Body of pancreas (tissue), 4 donors: ENCODE data around the gene ABHD12. TPM values are rescaled to one million over a fixed set of nuclear protein-coding genes. Genes with fewer than 3 reads are reported as not detected.
"Not testable (repeated sequence)": the region's sequence is repeated elsewhere in the genome, so short reads cannot be mapped to it uniquely, and the experiment has no call there.

Source experiments
- ATAC-seq: fragments of 150-250 bp; one replicate; pipeline ENCODE4 v1.9.1; 2016
- DNase-seq, 4 donors: peaks; one replicate each; pipeline ENCODE4 v3.0.0-alpha.2; 2019
- H3K27ac ChIP-seq, 4 donors: fragments of 200-600 bp; sonication (generic); 1 replicate in 3 of 4; 2 replicates in 1 of 4; pipeline versions ENCODE4 v1.5.1 to v1.6.1; 2016 to 2019; ENCODE audit warnings: mild to moderate bottlenecking in 1 of 4, mixed read lengths in 1 of 4, moderate library complexity in 1 of 4
- H3K27me3 ChIP-seq, 2 donors: fragments of 200-600 bp; sonication (generic); one replicate each; pipeline ENCODE4 v1.6.0; 2016; ENCODE audit warnings: mild to moderate bottlenecking in 1 of 2
- H3K36me3 ChIP-seq, 2 donors: fragments of 200-600 bp; sonication (generic); replicated peaks in 1 of 2; 2 replicates each; pipeline ENCODE4 v1.5.1; 2016; ENCODE audit warnings: low read depth in 2 of 2; ENCODE audit not compliant: insufficient read depth in 1 of 2
- H3K4me1 ChIP-seq: fragments of 200-600 bp; sonication (generic); one replicate; pipeline ENCODE4 v1.6.0; 2016
- H3K4me3 ChIP-seq, 2 donors: fragments of 200-600 bp; sonication (generic); 1 replicate in 1 of 2; 2 replicates in 1 of 2; pipeline ENCODE4 v1.5.1; 2016 to 2019
- H3K9me3 ChIP-seq, 3 donors: fragments of 200-600 bp; sonication (generic); 1 replicate in 2 of 3; 2 replicates in 1 of 3; pipeline ENCODE4 v1.5.1; 2016
- POLR2A ChIP-seq, 3 donors: fragments of 450-650 bp; IDR thresholded peaks; one replicate each; pipeline ENCODE4 v1.6.1; 2016; ENCODE audit warnings: antibody characterized with exemption in 3 of 3, mild to moderate bottlenecking in 2 of 3
- WGBS, 2 donors: methylation state at CpG; one replicate each; pipeline ENCODE4 v1.1.5; 2017; 5-methylcytosine and 5-hydroxymethylcytosine counted together
- intact Hi-C: fragments of 100-400 bp; cut with DNase I; formaldehyde crosslinking; loops from one replicate; pipeline ENCODE4 v1.15.1; 2023
- total RNA-seq, 2 donors: library from RNA; depleted of rRNA; stranded (reverse); fragments of >200 nt; gene quantifications; one replicate each; pipeline ENCODE4 v1.1.0, GENCODE V29; 2016
- TF ChIP-seq, protein P1 (sequence below), 7 experiments: fragments of 450-650 bp in 4 of 7; fragments of 200-600 bp in 3 of 7; sonication (generic) in 3 of 7; IDR thresholded peaks; one replicate each; pipeline ENCODE4 v1.5.1; 2016 to 2019; ENCODE audit warnings: antibody characterized with exemption in 7 of 7

The ABHD12 gene
- total RNA-seq, 2 donors from 2014 or later = 74.7 to 106 TPM

DNA sequence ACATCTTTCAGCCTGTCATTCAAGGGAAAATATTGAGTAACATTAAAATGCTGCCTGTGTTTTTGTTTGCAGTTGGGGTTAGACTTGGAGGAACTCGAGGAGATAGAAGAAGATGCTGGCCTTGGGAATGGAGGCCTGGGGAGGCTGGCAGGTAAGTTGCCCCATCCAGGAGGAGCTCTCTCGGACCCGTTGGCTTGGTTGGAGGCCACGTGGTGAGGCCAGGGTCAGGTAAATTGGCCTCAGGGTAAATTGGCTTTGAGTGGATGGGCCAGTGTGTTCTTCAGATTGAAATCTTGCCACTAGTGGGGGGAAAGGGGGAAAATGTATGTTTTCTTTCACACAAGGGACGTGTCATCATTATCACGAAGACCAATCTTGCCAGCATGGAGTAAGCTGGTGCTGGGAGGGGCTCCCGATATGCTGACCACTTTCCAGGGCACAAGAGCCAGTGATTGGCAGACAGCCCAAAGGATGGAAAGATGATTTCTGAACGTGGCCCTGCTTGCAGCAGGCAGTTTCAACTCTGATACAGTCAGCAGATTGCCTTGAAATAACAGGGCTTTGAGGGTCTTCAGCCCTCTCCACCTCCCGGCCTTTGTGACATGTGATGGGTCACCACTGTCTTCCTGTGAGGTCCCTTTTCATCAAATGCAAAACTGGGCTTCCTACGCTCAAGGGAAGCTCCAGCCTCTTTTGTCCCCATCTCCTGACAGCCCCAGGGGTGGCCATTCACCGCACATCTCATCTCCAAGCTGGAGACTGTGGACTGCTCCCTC, 121.4 kb downstream of the ABHD12 start:
- H3K4me3 ChIP-seq = no peak overlapping the region
- intact Hi-C loops = no loop called here
- ATAC-seq (no peak), DNase-seq (no peak)
- no peak overlapping the region for H3K27ac ChIP-seq
- H3K9me3 ChIP-seq = no peaks in the 10 kb centered on the region
- TF ChIP-seq, protein P1, sequence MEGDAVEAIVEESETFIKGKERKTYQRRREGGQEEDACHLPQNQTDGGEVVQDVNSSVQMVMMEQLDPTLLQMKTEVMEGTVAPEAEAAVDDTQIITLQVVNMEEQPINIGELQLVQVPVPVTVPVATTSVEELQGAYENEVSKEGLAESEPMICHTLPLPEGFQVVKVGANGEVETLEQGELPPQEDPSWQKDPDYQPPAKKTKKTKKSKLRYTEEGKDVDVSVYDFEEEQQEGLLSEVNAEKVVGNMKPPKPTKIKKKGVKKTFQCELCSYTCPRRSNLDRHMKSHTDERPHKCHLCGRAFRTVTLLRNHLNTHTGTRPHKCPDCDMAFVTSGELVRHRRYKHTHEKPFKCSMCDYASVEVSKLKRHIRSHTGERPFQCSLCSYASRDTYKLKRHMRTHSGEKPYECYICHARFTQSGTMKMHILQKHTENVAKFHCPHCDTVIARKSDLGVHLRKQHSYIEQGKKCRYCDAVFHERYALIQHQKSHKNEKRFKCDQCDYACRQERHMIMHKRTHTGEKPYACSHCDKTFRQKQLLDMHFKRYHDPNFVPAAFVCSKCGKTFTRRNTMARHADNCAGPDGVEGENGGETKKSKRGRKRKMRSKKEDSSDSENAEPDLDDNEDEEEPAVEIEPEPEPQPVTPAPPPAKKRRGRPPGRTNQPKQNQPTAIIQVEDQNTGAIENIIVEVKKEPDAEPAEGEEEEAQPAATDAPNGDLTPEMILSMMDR (IDR thresholded peaks at IDR 0.05) = no peak
- TF ChIP-seq POLR2A (IDR thresholded peaks at IDR 0.05) = no peak
- H3K27me3 ChIP-seq = no peaks in the 10 kb centered on the region
- H3K4me1 ChIP-seq = no peaks in the 10 kb centered on the region
- peaks cover 0 to 16% of the 10 kb centered on the region in 2 donors for H3K36me3 ChIP-seq
- 85 to 91% methylated on average over 11 of the region's 11 CpGs for WGBS, 2 donors

DNA sequence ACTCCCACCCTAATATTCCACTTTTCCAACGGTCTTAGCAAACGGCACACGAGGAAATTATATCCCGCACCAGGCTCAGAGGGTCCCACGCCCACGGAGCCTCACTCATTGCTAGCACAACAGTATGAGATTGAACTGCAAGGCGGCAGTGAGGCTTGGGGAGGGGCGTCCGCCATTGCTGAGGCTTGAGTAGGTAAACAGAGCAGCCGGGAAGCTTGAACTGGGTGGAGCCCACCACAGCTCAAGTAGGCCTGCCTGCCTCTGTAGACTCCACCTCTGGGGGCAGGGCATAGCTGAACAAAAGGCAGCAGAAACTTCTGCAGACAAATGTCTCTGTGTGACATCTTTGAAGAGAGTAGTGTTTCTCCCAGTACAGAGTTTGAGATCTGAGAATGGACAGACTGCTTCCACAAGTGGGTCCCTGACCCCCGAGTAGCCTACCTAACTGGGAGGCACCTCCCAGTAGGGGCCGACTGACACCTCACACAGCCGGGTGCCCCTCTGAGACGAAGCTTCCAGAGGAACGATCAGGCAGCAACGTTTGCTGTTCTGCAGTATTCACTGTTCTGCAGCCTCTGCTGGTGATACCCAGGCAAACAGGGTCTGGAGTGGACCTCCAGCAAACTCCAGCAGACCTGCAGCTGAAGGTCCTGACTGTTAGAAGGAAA, 129.7 kb downstream of the ABHD12 start:
- H3K36me3 ChIP-seq, H3K4me3 ChIP-seq, H3K27me3 ChIP-seq, H3K4me1 ChIP-seq, DNase-seq, H3K27ac ChIP-seq, intact Hi-C loops, ATAC-seq, H3K9me3 ChIP-seq: not testable (repeated sequence)
- WGBS, 2 donors = 95% methylated on average over 16 of the region's 16 CpGs

DNA sequence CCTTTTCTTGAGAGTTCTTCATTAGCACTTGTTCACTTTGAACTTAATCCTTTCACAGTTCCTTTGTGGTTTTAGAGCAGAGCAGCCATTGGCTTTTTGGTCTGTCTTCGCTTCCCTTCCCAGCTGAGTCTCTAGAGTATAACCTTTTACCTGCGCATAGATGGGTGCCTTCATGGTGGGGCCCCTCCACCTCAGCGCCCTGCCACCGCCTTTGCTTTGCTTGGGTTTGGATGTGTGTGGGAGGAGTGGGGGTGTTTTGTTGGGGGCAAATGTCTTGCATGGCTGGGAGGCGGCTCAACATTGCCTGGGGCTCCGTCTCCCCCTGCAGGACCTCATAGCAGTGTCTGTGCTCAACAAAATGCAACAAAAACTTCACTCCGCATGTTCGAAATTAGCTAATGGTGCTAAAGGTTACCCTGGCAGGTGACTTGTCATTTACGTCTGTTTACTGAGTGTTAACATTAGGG, 130.8 kb downstream of the ABHD12 start:
- no peak for TF ChIP-seq POLR2A (IDR thresholded peaks at IDR 0.05)
- TF ChIP-seq, protein P1 (IDR thresholded peaks at IDR 0.05) = no peak
- intact Hi-C loops = no loop called here
- no peaks in the 10 kb centered on the region for H3K27me3 ChIP-seq
- DNase-seq (no peak), ATAC-seq (no peak)
- H3K36me3 ChIP-seq = peaks cover 0 to 3% of the 10 kb centered on the region in 2 donors
- H3K9me3 ChIP-seq = no peaks in the 10 kb centered on the region
- H3K27ac ChIP-seq = no peak overlapping the region
- 92 to 95% methylated on average over 9 of the region's 9 CpGs for WGBS, 2 donors
- peaks cover 12% of the 10 kb centered on the region for H3K4me1 ChIP-seq
- H3K4me3 ChIP-seq = no peak overlapping the region

DNA sequence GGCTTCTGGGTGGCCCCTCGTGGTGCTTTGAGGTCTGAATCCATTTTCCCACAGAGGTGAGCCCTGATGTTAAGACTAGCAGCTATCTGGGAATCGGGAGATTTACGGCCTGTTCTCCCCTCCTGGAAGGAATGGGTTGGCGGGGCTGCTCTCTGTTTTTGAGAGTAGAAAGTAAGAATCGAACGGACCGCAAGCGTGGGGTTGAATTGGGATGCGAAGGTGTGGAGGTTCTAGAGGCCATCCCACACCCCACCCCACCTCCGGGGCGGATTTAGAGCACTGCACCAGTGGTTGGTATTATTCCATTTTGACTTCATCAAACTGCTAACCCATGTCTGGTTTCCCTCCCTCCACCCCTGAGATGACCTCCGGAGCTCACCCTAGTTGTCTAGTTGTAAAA, 131.3 kb downstream of the ABHD12 start:
- DNase-seq (no peak), ATAC-seq (no peak)
- peaks cover 0 to 3% of the 10 kb centered on the region in 2 donors for H3K36me3 ChIP-seq
- intact Hi-C loops = no loop called here
- H3K27me3 ChIP-seq = no peaks in the 10 kb centered on the region
- no peak overlapping the region for H3K27ac ChIP-seq
- H3K4me3 ChIP-seq = no peak overlapping the region
- 95% methylated on average over 12 of the region's 12 CpGs for WGBS, 2 donors
- peaks cover 12% of the 10 kb centered on the region for H3K4me1 ChIP-seq
- H3K9me3 ChIP-seq = no peaks in the 10 kb centered on the region
- TF ChIP-seq, protein P1 (IDR thresholded peaks at IDR 0.05) = no peak
- TF ChIP-seq POLR2A (IDR thresholded peaks at IDR 0.05) = no peak

DNA sequence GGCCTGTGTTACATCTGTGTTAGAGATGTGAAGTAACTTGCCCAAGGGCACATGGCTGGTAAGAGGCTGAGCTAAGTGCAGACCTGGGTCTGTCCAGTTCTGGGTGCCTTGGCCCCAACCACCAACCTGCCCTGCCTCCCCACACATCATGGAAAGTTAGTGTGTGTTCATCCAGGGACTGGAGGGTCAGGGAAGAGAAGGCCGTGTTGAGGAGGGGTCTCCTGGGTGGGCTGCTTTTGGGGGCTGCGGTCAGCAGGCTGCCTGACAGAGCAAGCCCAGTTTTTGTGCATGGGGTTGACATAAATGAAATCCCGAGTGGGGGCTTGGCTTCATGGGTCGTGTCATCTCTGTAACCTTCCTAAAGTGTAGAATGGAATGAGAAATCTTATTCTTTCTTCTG, 131.8 kb downstream of the ABHD12 start:
- H3K4me3 ChIP-seq = no peak overlapping the region
- DNase-seq = no peak
- no peak for TF ChIP-seq POLR2A (IDR thresholded peaks at IDR 0.05)
- TF ChIP-seq, protein P1 (IDR thresholded peaks at IDR 0.05) = no peak
- H3K9me3 ChIP-seq = no peaks in the 10 kb centered on the region
- peaks cover 12% of the 10 kb centered on the region for H3K4me1 ChIP-seq
- no peaks in the 10 kb centered on the region for H3K27me3 ChIP-seq
- intact Hi-C loops = no loop called here
- no peak overlapping the region for H3K27ac ChIP-seq
- ATAC-seq = no peak
- WGBS, 2 donors = 61 to 76% methylated on average over 4 of the region's 4 CpGs
- H3K36me3 ChIP-seq = peaks cover 0 to 3% of the 10 kb centered on the region in 2 donors
